SK-N-SH (cell line): ENCODE data around the gene ZC3H4. TPM values are rescaled to one million over a fixed set of nuclear protein-coding genes. Genes with fewer than 3 reads are reported as not detected.

ENCODE experiments used
- CTCF ChIA-PET: fragments of 300-600, 350-600 bp; formaldehyde crosslinking; extraction: SDS; loops from one replicate; lab custom pipeline; 2021; lab: Yijun Ruan, JAX
- POLR2A ChIA-PET: fragments of 350-600 bp; sonication (Branson Sonifier 250); formaldehyde crosslinking; extraction: SDS; loops from one replicate; lab custom pipeline; 2020; ENCODE audit warnings: antibody characterized with exemption, inconsistent platforms; lab: Yijun Ruan, JAX
- DNase-seq: peaks from one replicate; pipeline ENCODE4 v3.0.0; 2012
- H2AFZ ChIP-seq: fragments of 200-600 bp; sonication (generic); 2 replicates; pipeline ENCODE4 v1.8.1; 2016; ENCODE audit warnings: antibody characterized with exemption, mild to moderate bottlenecking, low read depth
- H3F3A ChIP-seq: fragments of 200-600 bp; sonication (generic); replicated peaks from 2 replicates; pipeline ENCODE3; 2016; ENCODE audit warnings: antibody characterized with exemption, mild to moderate bottlenecking; ENCODE audit not compliant: insufficient read depth
- H3K27ac ChIP-seq, 2 experiments: fragments of 200-500 bp in 1 of 2; fragments of 200-600 bp in 1 of 2; sonication (Bioruptor generic) in 1 of 2; sonication (generic), shearing (Covaris generic) in 1 of 2; 2 replicates each; pipeline versions ENCODE4 v1.5.1 to v1.6.1; 2014 to 2016; ENCODE audit warnings: low read depth in 2 of 2, inconsistent platforms in 1 of 2, low read length in 1 of 2, mild to moderate bottlenecking in 1 of 2, mixed read lengths in 1 of 2
- H3K27me3 ChIP-seq: fragments of 200-600 bp; sonication (generic), shearing (Covaris generic); 2 replicates; pipeline ENCODE4 v1.6.1; 2016; ENCODE audit warnings: mixed run types; ENCODE audit not compliant: insufficient read depth
- H3K36me3 ChIP-seq, 2 experiments: fragments of 200-500 bp in 1 of 2; fragments of 200-600 bp in 1 of 2; sonication (Bioruptor generic) in 1 of 2; sonication (generic) in 1 of 2; replicated peaks in 1 of 2; 2 replicates each; pipeline versions ENCODE3 to v1.5.1; 2014 to 2016; ENCODE audit warnings: low read length in 1 of 2, mild to moderate bottlenecking in 1 of 2; ENCODE audit not compliant: insufficient read depth in 2 of 2, control insufficient read depth in 1 of 2
- H3K4me1 ChIP-seq, 2 experiments: fragments of 200-500 bp in 1 of 2; fragments of 200-600 bp in 1 of 2; sonication (Bioruptor generic) in 1 of 2; sonication (generic), shearing (Covaris generic) in 1 of 2; 2 replicates each; pipeline versions ENCODE4 v1.5.1 to v1.6.1; 2014 to 2016; ENCODE audit warnings: low read depth in 1 of 2, low read length in 1 of 2, mixed run types in 1 of 2; ENCODE audit not compliant: insufficient read depth in 2 of 2, control insufficient read depth in 1 of 2
- H3K4me2 ChIP-seq: fragments of 200-600 bp; sonication (generic), shearing (Covaris generic); 2 replicates; pipeline ENCODE4 v1.6.1; 2017; ENCODE audit warnings: mixed run types
- H3K4me3 ChIP-seq, 2 experiments: fragments of 200-500 bp in 1 of 2; fragments of 200-600 bp in 1 of 2; sonication (Bioruptor generic) in 1 of 2; sonication (generic), shearing (Covaris generic) in 1 of 2; 2 replicates each; pipeline versions ENCODE4 v1.5.1 to v1.8.1; 2014 to 2016; ENCODE audit warnings: low read depth in 2 of 2, inconsistent platforms in 1 of 2, low read length in 1 of 2, mild to moderate bottlenecking in 1 of 2, mixed read lengths in 1 of 2, moderate library complexity in 1 of 2
- H3K79me2 ChIP-seq: fragments of 200-600 bp; sonication (generic); 2 replicates; pipeline ENCODE4 v1.8.1; 2017; ENCODE audit warnings: mild to moderate bottlenecking; ENCODE audit not compliant: insufficient read depth
- H3K9ac ChIP-seq: fragments of 200-600 bp; sonication (generic); 2 replicates; pipeline ENCODE4 v1.6.1; 2017; ENCODE audit warnings: mixed run types
- H3K9me2 ChIP-seq: fragments of 200-600 bp; sonication (generic); 2 replicates; pipeline ENCODE4 v1.6.1; 2017; ENCODE audit warnings: mixed run types
- H3K9me3 ChIP-seq: fragments of 200-600 bp; sonication (generic); 2 replicates; pipeline ENCODE4 v1.6.1; 2017; ENCODE audit warnings: mixed run types, mild to moderate bottlenecking, moderate library complexity
- H4K20me1 ChIP-seq: fragments of 200-600 bp; sonication (generic); 2 replicates; pipeline ENCODE4 v1.6.1; 2017; ENCODE audit warnings: mild to moderate bottlenecking, mixed run types; ENCODE audit not compliant: insufficient read depth
- CHD2 ChIP-seq: fragments of 150-350 bp; IDR thresholded peaks from 2 replicates; pipeline ENCODE4 v1.6.1; 2018; ENCODE audit warnings: low read length; ENCODE audit not compliant: partially characterized antibody
- ELF1 ChIP-seq: IDR thresholded peaks from 2 replicates; pipeline ENCODE4 v1.4.0; 2012
- EP300 ChIP-seq, 2 experiments: IDR thresholded peaks; 2 replicates each; pipeline versions ENCODE4 v1.4.0 to v1.6.1; 2012; ENCODE audit warnings: borderline replicate concordance in 1 of 2, low read depth in 1 of 2, low read length in 1 of 2
- FOSL2 ChIP-seq: IDR thresholded peaks from 2 replicates; pipeline ENCODE4 v1.4.0; 2012; ENCODE audit warnings: low read depth, mild to moderate bottlenecking, moderate library complexity, borderline replicate concordance
- FOXM1 ChIP-seq: IDR thresholded peaks from 2 replicates; pipeline ENCODE4 v1.4.0; 2012; ENCODE audit warnings: low read depth, mild to moderate bottlenecking
- GABPA ChIP-seq: IDR thresholded peaks from 2 replicates; pipeline ENCODE4 v1.4.0; 2012; ENCODE audit warnings: low read depth, mild to moderate bottlenecking
- NFIC ChIP-seq: IDR thresholded peaks from 2 replicates; pipeline ENCODE4 v1.4.0; 2012; ENCODE audit warnings: borderline replicate concordance
- NRF1 ChIP-seq: IDR thresholded peaks from 2 replicates; pipeline ENCODE4 v1.6.1; 2012; ENCODE audit warnings: low read depth, mild to moderate bottlenecking, low read length
- PBX3 ChIP-seq: IDR thresholded peaks from 2 replicates; pipeline ENCODE4; 2012
- RAD21 ChIP-seq: IDR thresholded peaks from 2 replicates; pipeline ENCODE4 v1.6.1; 2012; ENCODE audit warnings: mild to moderate bottlenecking, low read length
- REST ChIP-seq: IDR thresholded peaks from 2 replicates; pipeline ENCODE4 v1.6.1; 2012; ENCODE audit warnings: mild to moderate bottlenecking, low read depth, low read length, moderate library complexity
- RFX5 ChIP-seq: IDR thresholded peaks from 2 replicates; pipeline ENCODE4 v1.6.1; 2012; ENCODE audit warnings: mild to moderate bottlenecking, improper control_type of control experiment, low read length
- SIN3A ChIP-seq: IDR thresholded peaks from 2 replicates; pipeline ENCODE4 v1.6.1; 2012; ENCODE audit warnings: low read depth, mild to moderate bottlenecking, low read length, moderate library complexity, borderline replicate concordance
- TAF1 ChIP-seq: IDR thresholded peaks from 2 replicates; pipeline ENCODE4 v1.6.1; 2012; ENCODE audit warnings: low read depth, mild to moderate bottlenecking, low read length, moderate library complexity, borderline replicate concordance
- WGBS: methylation state at CpG from one replicate; pipeline ENCODE4 v1.1.6; 2017; ENCODE audit warnings: low lambda C conversion rate; 5-methylcytosine and 5-hydroxymethylcytosine counted together
- polyA plus RNA-seq, 3 experiments: library from polyadenylated mRNA; depleted of rRNA; stranded (reverse); fragments of >200 nt; gene quantifications; 2 replicates each; pipeline ENCODE4 v1.2.3, GENCODE V29; 2012
- TF ChIP-seq, protein P1 (sequence below): fragments of 200-600 bp; sonication (generic); IDR thresholded peaks from 2 replicates; pipeline ENCODE4 v1.6.1; 2017; ENCODE audit warnings: antibody characterized with exemption, mild to moderate bottlenecking, moderate library complexity

ZC3H4 gene
- polyA plus RNA-seq, 1 of the 3 experiments (the other 2 are of a cell fraction) = 7.6 TPM

DNA sequence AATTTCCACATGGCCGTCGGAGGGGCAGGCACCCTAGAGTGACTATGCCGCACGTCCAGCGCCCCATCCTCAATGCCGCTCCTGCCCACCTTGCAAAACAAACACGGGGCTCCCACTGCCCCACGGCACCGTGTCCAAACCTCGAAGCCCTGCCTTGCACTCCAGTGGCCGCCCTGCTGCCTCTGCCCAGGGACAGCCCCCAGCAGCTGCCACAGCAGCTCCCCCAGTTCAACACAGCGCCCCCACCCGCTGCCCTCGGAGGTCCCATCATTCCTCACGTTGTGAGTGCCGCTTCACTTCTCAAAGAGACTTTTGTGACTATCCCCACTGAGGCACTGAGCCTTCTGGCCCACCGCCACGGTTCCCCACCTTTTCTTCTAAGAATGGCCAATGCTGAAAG, 42.8 kb downstream of the ZC3H4 start:
- WGBS = 94% methylated on average over 18 of the region's 18 CpGs
- Histone ChIP-seq H3K4me1 (no peaks in the 10 kb centered on the region), H3K9me3 (no peaks in the 10 kb centered on the region), H3K79me2 (peaks cover 32% of the 10 kb centered on the region), H3K4me2 (no peak overlapping the region), H2AFZ (no peak overlapping the region), H4K20me1 (peaks cover 11% of the 10 kb centered on the region), H3K4me3 (no peak overlapping the region), H3K27ac (no peak overlapping the region), H3K27me3 (no peaks in the 10 kb centered on the region), H3K9ac (no peak overlapping the region), H3K36me3 (peaks cover 15 to 83% of the 10 kb centered on the region in 2 experiments)
- CTCF ChIA-PET = interaction anchor here (3.2 kb wide), 1 partner anchor 54 kb away, joined by 16 read pairs; no protein-coding TSS in a partner anchor
- no peak for DNase-seq
- TF ChIP-seq REST (no peak), RAD21 (no peak), GABPA (no peak), EP300 (IDR thresholded peaks at IDR 0.05; ENCODE audit: borderline replicate concordance in 1 of 2, low read depth in 1 of 2, low read length in 1 of 2) (no peak), FOXM1 (no peak), NFIC (no peak), NRF1 (no peak), ELF1 (no peak), CHD2 (no peak)
- TF ChIP-seq, all 33 proteins: peak for 0
- POLR2A ChIA-PET = interaction anchor here (1.2 kb wide), 1 partner anchor 43 kb away, joined by 4 read pairs; the partner anchor contains the start of gene ZC3H4
- H3K9me2 ChIP-seq = no peaks in the 10 kb centered on the region
- no peaks in the 10 kb centered on the region for H3F3A ChIP-seq

DNA sequence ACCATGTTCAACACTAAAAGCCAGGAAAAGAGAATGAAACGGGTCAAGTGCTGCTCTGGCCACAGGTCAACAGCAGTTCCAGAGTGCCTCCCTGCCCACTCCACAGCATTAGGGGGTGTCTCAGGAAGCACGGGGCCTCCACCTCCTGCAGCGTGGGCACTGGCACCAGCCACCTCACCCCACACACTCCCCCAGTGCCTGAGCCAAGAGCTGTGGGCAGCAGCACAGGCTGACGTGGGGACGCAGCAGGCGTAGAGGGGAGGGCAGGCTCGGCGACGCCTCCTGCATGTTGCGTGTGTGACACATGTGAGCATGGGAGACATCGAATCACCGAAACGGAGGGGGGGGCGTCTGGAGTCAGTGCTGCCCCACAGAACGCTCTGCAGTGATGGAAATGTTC, 43.8 kb downstream of the ZC3H4 start:
- Histone ChIP-seq H3K9me2 (no peaks in the 10 kb centered on the region), H3F3A (no peaks in the 10 kb centered on the region), H2AFZ (no peak overlapping the region), H3K4me3 (no peak overlapping the region), H3K4me2 (no peak overlapping the region), H3K36me3 (peaks cover 10 to 85% of the 10 kb centered on the region in 2 experiments), H4K20me1 (peaks cover 6% of the 10 kb centered on the region; the same call in 1 of the 2 replicates), H3K4me1 (peaks cover 0 to 4% of the 10 kb centered on the region in 2 experiments; a peak in 1 of 4 replicates), H3K79me2 (peaks cover 23% of the 10 kb centered on the region), H3K9me3 (no peaks in the 10 kb centered on the region), H3K9ac (no peak overlapping the region), H3K27me3 (no peaks in the 10 kb centered on the region), H3K27ac (no peak overlapping the region)
- DNase-seq = no peak
- CTCF ChIA-PET = no interaction called here
- WGBS = 89% methylated on average over 14 of the region's 15 CpGs
- POLR2A ChIA-PET = interaction anchor here (1.2 kb wide), 1 partner anchor 44 kb away, joined by 4 read pairs; the partner anchor contains the start of gene ZC3H4
- no peak for TF ChIP-seq PBX3
- TF ChIP-seq, protein P1, sequence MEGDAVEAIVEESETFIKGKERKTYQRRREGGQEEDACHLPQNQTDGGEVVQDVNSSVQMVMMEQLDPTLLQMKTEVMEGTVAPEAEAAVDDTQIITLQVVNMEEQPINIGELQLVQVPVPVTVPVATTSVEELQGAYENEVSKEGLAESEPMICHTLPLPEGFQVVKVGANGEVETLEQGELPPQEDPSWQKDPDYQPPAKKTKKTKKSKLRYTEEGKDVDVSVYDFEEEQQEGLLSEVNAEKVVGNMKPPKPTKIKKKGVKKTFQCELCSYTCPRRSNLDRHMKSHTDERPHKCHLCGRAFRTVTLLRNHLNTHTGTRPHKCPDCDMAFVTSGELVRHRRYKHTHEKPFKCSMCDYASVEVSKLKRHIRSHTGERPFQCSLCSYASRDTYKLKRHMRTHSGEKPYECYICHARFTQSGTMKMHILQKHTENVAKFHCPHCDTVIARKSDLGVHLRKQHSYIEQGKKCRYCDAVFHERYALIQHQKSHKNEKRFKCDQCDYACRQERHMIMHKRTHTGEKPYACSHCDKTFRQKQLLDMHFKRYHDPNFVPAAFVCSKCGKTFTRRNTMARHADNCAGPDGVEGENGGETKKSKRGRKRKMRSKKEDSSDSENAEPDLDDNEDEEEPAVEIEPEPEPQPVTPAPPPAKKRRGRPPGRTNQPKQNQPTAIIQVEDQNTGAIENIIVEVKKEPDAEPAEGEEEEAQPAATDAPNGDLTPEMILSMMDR = no peak
- no peak for TF ChIP-seq SIN3A
- no peak for TF ChIP-seq FOSL2
- TF ChIP-seq REST = no peak
- TF ChIP-seq TAF1 = no peak
- no peak for TF ChIP-seq RFX5
